Measurements from ENCODE around the gene DDX39A.
"Not testable (repeated sequence)": the region's sequence is repeated elsewhere in the genome, so short reads cannot be mapped to it uniquely, and the experiment has no call there.

- TF ChIP-seq CTCF (IDR thresholded peaks at IDR 0.05; ENCODE audit: poor library complexity, severe bottlenecking); POLR2AphosphoS5 (IDR thresholded peaks at IDR 0.05); EZH2 (IDR thresholded peaks at IDR 0.05; ENCODE audit: borderline replicate concordance, insufficient read depth, low read length, poor library complexity, severe bottlenecking); TAF1 (IDR thresholded peaks at IDR 0.05; ENCODE audit: low read depth); REST (IDR thresholded peaks at IDR 0.05; ENCODE audit: borderline replicate concordance): not testable (repeated sequence)
Measured at GRCh38 chr19:14403145-14403930, 15.8 kb downstream of the DDX39A start.
